K562 (cell line): ENCODE results near the gene THAP9. TPM values are rescaled to one million over a fixed set of nuclear protein-coding genes. Genes with fewer than 3 reads are reported as not detected.

Experiments
- BRD9 ChIP-seq: fragments of 450-650 bp; IDR thresholded peaks from 2 replicates; pipeline ENCODE4 v1.6.1; 2018; ENCODE audit warnings: low read depth; ENCODE audit not compliant: partially characterized antibody
- CEBPB ChIP-seq: fragments of 450-650 bp; IDR thresholded peaks from 2 replicates; pipeline ENCODE4 v1.6.1; 2016; ENCODE audit warnings: missing genetic modification characterization, missing compliant biosample characterization
- CTBP1 ChIP-seq: fragments of 450-650 bp; IDR thresholded peaks from 2 replicates; pipeline ENCODE4 v1.6.1; 2016; ENCODE audit warnings: borderline replicate concordance
- DACH1 ChIP-seq: fragments of 450-650 bp; IDR thresholded peaks from 2 replicates; pipeline ENCODE4 v1.6.1; 2018; ENCODE audit not compliant: partially characterized antibody
- DIDO1 ChIP-seq: fragments of 450-650 bp; IDR thresholded peaks from 2 replicates; pipeline ENCODE4 v1.6.1; 2016; ENCODE audit warnings: low read depth, missing biosample characterization, missing genetic modification characterization
- HDAC1 ChIP-seq, 2 experiments: fragments of 450-650 bp; IDR thresholded peaks; 2 replicates each; pipeline ENCODE4 v1.6.1; 2016 to 2017; ENCODE audit warnings: inconsistent platforms in 1 of 2, mild to moderate bottlenecking in 1 of 2, moderate library complexity in 1 of 2
- HMGXB4 ChIP-seq: sonication (generic); formaldehyde crosslinking; IDR thresholded peaks from 2 replicates; pipeline ENCODE4 v1.8.1; 2023; ENCODE audit warnings: mild to moderate bottlenecking, missing genetic modification reagents
- KLF1 ChIP-seq: fragments of 450-650 bp; IDR thresholded peaks from 2 replicates; pipeline ENCODE4 v1.6.1; 2016; ENCODE audit warnings: missing genetic modification characterization, missing compliant biosample characterization
- LCOR ChIP-seq: sonication (generic); formaldehyde crosslinking; IDR thresholded peaks from 2 replicates; pipeline ENCODE4 v1.8.0; 2022; ENCODE audit warnings: mild to moderate bottlenecking, missing genetic modification reagents
- MEF2D ChIP-seq: conservative IDR thresholded peaks from 2 replicates; pipeline ENCODE4 v1.6.1; 2016; ENCODE audit warnings: low read depth, missing genetic modification characterization, missing compliant biosample characterization
- NR1H2 ChIP-seq: sonication (generic); formaldehyde crosslinking; IDR thresholded peaks from 2 replicates; pipeline ENCODE4 v1.4.0; 2020; ENCODE audit warnings: mild to moderate bottlenecking, missing genetic modification reagents
- NR4A1 ChIP-seq, 2 experiments: fragments of 250-450 bp in 1 of 2; fragments of 450-650 bp in 1 of 2; sonication (Bioruptor Pico) in 1 of 2; IDR thresholded peaks; 2 replicates each; pipeline versions ENCODE4 v1.4.0 to v1.6.1; 2016 to 2020; ENCODE audit warnings: mild to moderate bottlenecking in 2 of 2, missing compliant biosample characterization in 1 of 2, missing genetic modification characterization in 1 of 2, moderate library complexity in 1 of 2
- NUFIP1 ChIP-seq: fragments of 450-650 bp; IDR thresholded peaks from 2 replicates; pipeline ENCODE4 v1.6.1; 2018; ENCODE audit not compliant: partially characterized antibody
- POLR2AphosphoS2 ChIP-seq: IDR thresholded peaks from 2 replicates; pipeline ENCODE4 v1.6.1; 2012; ENCODE audit warnings: low read length, improper control_type of control experiment
- TBL1XR1 ChIP-seq, 2 experiments: IDR thresholded peaks; 2 replicates each; pipeline ENCODE4 v1.6.1; 2012; ENCODE audit warnings: improper control_type of control experiment in 2 of 2, low read length in 2 of 2, mild to moderate bottlenecking in 1 of 2
- ZBTB43 ChIP-seq: sonication (generic); formaldehyde crosslinking; IDR thresholded peaks from 2 replicates; pipeline ENCODE4 v1.8.0; 2023; ENCODE audit warnings: mild to moderate bottlenecking, missing genetic modification reagents
- ZFP30 ChIP-seq: fragments of 250-450 bp; sonication (Bioruptor Pico); IDR thresholded peaks from 2 replicates; pipeline ENCODE4 v1.8.0; 2022; ENCODE audit warnings: moderate library complexity, mild to moderate bottlenecking, inconsistent platforms, borderline replicate concordance
- ZFX ChIP-seq: sonication (generic); formaldehyde crosslinking; IDR thresholded peaks from 2 replicates; pipeline ENCODE4 v1.8.0; 2022; ENCODE audit warnings: mild to moderate bottlenecking, missing genetic modification reagents, moderate library complexity
- ZNF609 ChIP-seq: sonication (generic); formaldehyde crosslinking; IDR thresholded peaks from 2 replicates; pipeline ENCODE4 v1.8.1; 2023; ENCODE audit warnings: missing genetic modification reagents, mild to moderate bottlenecking, borderline replicate concordance
- polyA plus RNA-seq, 8 experiments: library from polyadenylated mRNA; depleted of rRNA in 4 of 8; stranded (reverse) in 5 of 8; unstranded in 3 of 8; fragments of >200 nt; fragmentation: Nextera tagmentation in 2 of 8; fragmentation: Illumina TruSeq in 1 of 8; extraction: Ambion mirVana in 2 of 8; extraction: Trizol in 1 of 8; gene quantifications; 2 replicates each; pipeline versions ENCODE4 v1.2.1 to v1.2.3, GENCODE V29; 2011 to 2014; ENCODE audit warnings: inconsistent platforms in 1 of 8, missing spikeins in 1 of 8
- total RNA-seq, 7 experiments: library from RNA; depleted of rRNA in 6 of 7; stranded (reverse); fragments of >200 nt in 6 of 7; fragmentation: Illumina TruSeq in 2 of 7; extraction: Trizol in 2 of 7; gene quantifications; 2 replicates each; pipeline versions ENCODE4 v1.2.1 to v1.2.3, GENCODE V29; 2011 to 2021; ENCODE audit warnings: low replicate concordance in 1 of 7

THAP9 gene
- total and polyA plus RNA-seq, 9 of the 15 experiments (the other 6 are each of a cell fraction or from before 2014, with no cell fraction given): 3.4 to 7.0 (median 5.4) TPM

GRCh38 chr4:82901183-82901718 lies 716 bp downstream of the THAP9 start (continued):
- TF ChIP-seq BRD9: no peak
- no peak for TF ChIP-seq MEF2D
- TF ChIP-seq ZFX: no peak
- TF ChIP-seq ZFP30 (CRISPR knock-in tag): no peak
- no peak for TF ChIP-seq KLF1 (tag)
- no peak for TF ChIP-seq DIDO1 (tag)
- no peak for TF ChIP-seq TBL1XR1 (IDR thresholded peaks at IDR 0.05; ENCODE audit: low read length in 2 of 2)
- TF ChIP-seq ZBTB43: 0 out of 2 replicates have a peak, but pooled peaks have one; percentile 9
- no peak; a peak in 1 of 4 replicates for TF ChIP-seq HDAC1 (IDR thresholded peaks at IDR 0.05)
- no peak for TF ChIP-seq CEBPB
- TF ChIP-seq ZNF609 (CRISPR knock-in tag): no peak
- no peak for TF ChIP-seq NR1H2 (CRISPR knock-in tag)
- TF ChIP-seq CTBP1: no peak
- TF ChIP-seq NR4A1 (CRISPR knock-in tag; IDR thresholded peaks at IDR 0.05): no peak; the same call in 1 of the 2 replicates
- no peak for TF ChIP-seq NR4A1 (tag; IDR thresholded peaks at IDR 0.05)
- TF ChIP-seq DACH1: no peak
- TF ChIP-seq LCOR: no peak
- no peak for TF ChIP-seq HMGXB4 (CRISPR knock-in tag)
- no peak for TF ChIP-seq POLR2AphosphoS2
- TF ChIP-seq NUFIP1: no peak
